ENCODE measurements around the gene SPACA5. TPM values are rescaled to one million over a fixed set of nuclear protein-coding genes. Genes with fewer than 3 reads are reported as not detected.

Gene SPACA5
- total RNA-seq, 1 experiment from 2014 or later = not detected

DNA sequence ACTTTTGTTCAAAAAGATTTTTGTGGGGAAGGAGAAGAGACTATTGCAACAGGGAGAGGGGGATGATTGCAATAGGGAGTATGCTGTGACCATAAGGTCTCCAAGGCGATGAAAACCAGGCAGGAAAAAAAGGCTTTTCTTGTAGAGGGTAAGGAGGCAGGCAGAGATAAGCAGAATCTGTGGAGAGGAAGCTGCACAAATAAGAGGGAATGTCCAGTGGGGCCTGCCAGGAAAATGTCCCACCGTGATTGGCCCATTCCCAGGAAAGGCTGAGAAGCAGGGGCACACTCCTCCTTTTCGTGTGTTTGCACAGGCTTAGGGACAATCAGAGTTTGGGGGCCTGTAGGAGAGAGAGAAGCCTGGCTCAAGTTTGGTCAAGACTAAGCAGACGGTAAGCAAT, 29.1 kb downstream of the SPACA5 start:
- no TSS peak for BruUV-seq (replicated peaks)
- no peak overlapping the region for H3K4me3 ChIP-seq (ENCODE audit: low read depth, low read length)
- CTCF ChIA-PET = no interaction called here
- H3K27ac Mint-ChIP-seq (ENCODE audit: unreplicated experiment) = peak overlapping the region; percentile 15
- H3K9me3 Mint-ChIP-seq (ENCODE audit: unreplicated experiment) = peaks cover 9% of the 10 kb centered on the region
- no peaks in the 10 kb centered on the region for H3K36me3 Mint-ChIP-seq (ENCODE audit: insufficient read depth, unreplicated experiment)
- POLR2A ChIA-PET = no interaction called here
- no peak overlapping the region for H3K4me3 Mint-ChIP-seq (ENCODE audit: unreplicated experiment)
- H3K4me1 Mint-ChIP-seq (ENCODE audit: low read depth, unreplicated experiment) = peaks cover 13% of the 10 kb centered on the region
- intact Hi-C loops (cut with micrococcal nuclease; ENCODE audit: unreplicated experiment) = no loop called here
- H3K9me3 ChIP-seq = no peaks in the 10 kb centered on the region
- H3K27me3 Mint-ChIP-seq (ENCODE audit: insufficient read depth, unreplicated experiment) = peaks cover 2% of the 10 kb centered on the region
- H3K4me1 ChIP-seq = 0 out of 2 replicates have a peak, but pooled peaks cover 2% of the 10 kb centered on the region
- TF ChIP-seq, protein P1, sequence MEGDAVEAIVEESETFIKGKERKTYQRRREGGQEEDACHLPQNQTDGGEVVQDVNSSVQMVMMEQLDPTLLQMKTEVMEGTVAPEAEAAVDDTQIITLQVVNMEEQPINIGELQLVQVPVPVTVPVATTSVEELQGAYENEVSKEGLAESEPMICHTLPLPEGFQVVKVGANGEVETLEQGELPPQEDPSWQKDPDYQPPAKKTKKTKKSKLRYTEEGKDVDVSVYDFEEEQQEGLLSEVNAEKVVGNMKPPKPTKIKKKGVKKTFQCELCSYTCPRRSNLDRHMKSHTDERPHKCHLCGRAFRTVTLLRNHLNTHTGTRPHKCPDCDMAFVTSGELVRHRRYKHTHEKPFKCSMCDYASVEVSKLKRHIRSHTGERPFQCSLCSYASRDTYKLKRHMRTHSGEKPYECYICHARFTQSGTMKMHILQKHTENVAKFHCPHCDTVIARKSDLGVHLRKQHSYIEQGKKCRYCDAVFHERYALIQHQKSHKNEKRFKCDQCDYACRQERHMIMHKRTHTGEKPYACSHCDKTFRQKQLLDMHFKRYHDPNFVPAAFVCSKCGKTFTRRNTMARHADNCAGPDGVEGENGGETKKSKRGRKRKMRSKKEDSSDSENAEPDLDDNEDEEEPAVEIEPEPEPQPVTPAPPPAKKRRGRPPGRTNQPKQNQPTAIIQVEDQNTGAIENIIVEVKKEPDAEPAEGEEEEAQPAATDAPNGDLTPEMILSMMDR (IDR thresholded peaks at IDR 0.05; ENCODE audit: insufficient read depth in 1 of 2, low read depth in 1 of 2, low read length in 1 of 2, severe bottlenecking in 1 of 2, unreplicated experiment in 1 of 2) = no peak
- H3K36me3 ChIP-seq (ENCODE audit: control insufficient read depth, insufficient read depth, low read length) = no peaks in the 10 kb centered on the region
- H3K27me3 ChIP-seq (replicated peaks; ENCODE audit: control insufficient read depth, insufficient read depth, low read length) = no peaks in the 10 kb centered on the region
- DNase-seq = peak; percentile 32 to 52

GRCh38 chrX:48043056-48043455, 36.3 kb downstream of the SPACA5 start:
- TF ChIP-seq, protein P1 (IDR thresholded peaks at IDR 0.05; ENCODE audit: insufficient read depth in 1 of 2, low read depth in 1 of 2, low read length in 1 of 2, severe bottlenecking in 1 of 2, unreplicated experiment in 1 of 2) = no peak
- no TSS peak for BruUV-seq (replicated peaks)
- Mint-ChIP-seq H3K4me1 (ENCODE audit: low read depth, unreplicated experiment) (peaks cover 14% of the 10 kb centered on the region), H3K4me3 (ENCODE audit: unreplicated experiment) (no peak overlapping the region), H3K27ac (ENCODE audit: unreplicated experiment) (no peak overlapping the region), H3K9me3 (ENCODE audit: unreplicated experiment) (peaks cover 21% of the 10 kb centered on the region), H3K36me3 (ENCODE audit: insufficient read depth, unreplicated experiment) (peaks cover 6% of the 10 kb centered on the region), H3K27me3 (ENCODE audit: insufficient read depth, unreplicated experiment) (peaks cover 2% of the 10 kb centered on the region)
- DNase-seq = no peak
- CTCF ChIA-PET = no interaction called here
- Histone ChIP-seq H3K27me3 (replicated peaks; ENCODE audit: control insufficient read depth, insufficient read depth, low read length) (no peaks in the 10 kb centered on the region), H3K9me3 (no peaks in the 10 kb centered on the region), H3K4me3 (ENCODE audit: low read depth, low read length) (no peak overlapping the region), H3K36me3 (ENCODE audit: control insufficient read depth, insufficient read depth, low read length) (no peaks in the 10 kb centered on the region), H3K4me1 (no peaks in the 10 kb centered on the region)
- POLR2A ChIA-PET = no interaction called here
- intact Hi-C loops (cut with micrococcal nuclease; ENCODE audit: unreplicated experiment) = no loop called here

- Histone ChIP-seq H3K4me1 (no peaks in the 10 kb centered on the region), H3K9me3 (no peaks in the 10 kb centered on the region), H3K27me3 (replicated peaks; ENCODE audit: control insufficient read depth, insufficient read depth, low read length) (no peaks in the 10 kb centered on the region), H3K4me3 (ENCODE audit: low read depth, low read length) (no peak overlapping the region), H3K36me3 (ENCODE audit: control insufficient read depth, insufficient read depth, low read length) (no peaks in the 10 kb centered on the region)
- TF ChIP-seq, protein P1 (IDR thresholded peaks at IDR 0.05; ENCODE audit: insufficient read depth in 1 of 2, low read depth in 1 of 2, low read length in 1 of 2, severe bottlenecking in 1 of 2, unreplicated experiment in 1 of 2) = no peak
- Mint-ChIP-seq H3K4me1 (ENCODE audit: low read depth, unreplicated experiment) (peaks cover 14% of the 10 kb centered on the region), H3K27me3 (ENCODE audit: insufficient read depth, unreplicated experiment) (no peaks in the 10 kb centered on the region), H3K4me3 (ENCODE audit: unreplicated experiment) (no peak overlapping the region), H3K9me3 (ENCODE audit: unreplicated experiment) (peaks cover 13% of the 10 kb centered on the region), H3K27ac (ENCODE audit: unreplicated experiment) (peak overlapping the region; percentile 96), H3K36me3 (ENCODE audit: insufficient read depth, unreplicated experiment) (peaks cover 6% of the 10 kb centered on the region)
- POLR2A ChIA-PET = no interaction called here
- peak in 1 of 2 experiments; percentile 9 for DNase-seq
- BruUV-seq (replicated peaks) = no TSS peak
- intact Hi-C loops (cut with micrococcal nuclease; ENCODE audit: unreplicated experiment) = no loop called here
- CTCF ChIA-PET = no interaction called here
Observed at GRCh38 chrX:48045410-48046311, 38.9 kb downstream of the SPACA5 start.
